ENCODE results near the gene KRTAP2-4.

DNA sequence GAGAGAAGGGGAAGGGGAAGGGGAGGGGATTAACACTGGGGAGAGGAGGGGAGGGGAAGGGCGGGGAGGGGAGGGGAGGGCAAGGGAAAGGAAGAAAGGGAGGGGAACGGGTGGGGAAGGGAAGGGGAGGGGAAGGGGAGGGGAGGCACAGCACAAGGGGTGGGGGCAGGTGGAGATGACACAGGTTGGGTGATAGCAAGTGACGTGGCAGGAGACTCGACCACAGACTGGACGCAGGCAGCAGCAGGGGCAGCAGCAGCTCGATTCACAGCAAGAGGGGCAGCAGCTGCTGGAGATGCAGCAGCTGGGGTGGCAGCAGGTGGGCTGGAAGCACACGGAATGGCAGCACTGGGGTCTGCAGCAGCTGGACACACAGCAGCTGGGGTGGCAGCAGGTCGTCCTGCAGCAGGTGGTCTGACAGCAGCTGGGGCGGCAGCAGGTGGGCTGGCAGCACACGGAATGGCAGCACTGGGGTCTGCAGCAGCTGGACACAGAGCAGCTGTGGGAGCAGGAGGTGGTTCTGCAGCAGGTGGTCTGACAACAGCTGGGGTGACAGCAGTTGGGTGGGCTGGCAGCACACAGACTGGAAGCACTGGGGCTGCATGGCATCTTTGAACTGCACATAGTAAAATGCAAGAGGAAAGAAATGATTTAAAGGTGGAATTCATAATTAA is 36.0 kb upstream of the KRTAP2-4 start, which contains the start of gene KRTAP4-16:
- TF ChIP-seq, protein P1, sequence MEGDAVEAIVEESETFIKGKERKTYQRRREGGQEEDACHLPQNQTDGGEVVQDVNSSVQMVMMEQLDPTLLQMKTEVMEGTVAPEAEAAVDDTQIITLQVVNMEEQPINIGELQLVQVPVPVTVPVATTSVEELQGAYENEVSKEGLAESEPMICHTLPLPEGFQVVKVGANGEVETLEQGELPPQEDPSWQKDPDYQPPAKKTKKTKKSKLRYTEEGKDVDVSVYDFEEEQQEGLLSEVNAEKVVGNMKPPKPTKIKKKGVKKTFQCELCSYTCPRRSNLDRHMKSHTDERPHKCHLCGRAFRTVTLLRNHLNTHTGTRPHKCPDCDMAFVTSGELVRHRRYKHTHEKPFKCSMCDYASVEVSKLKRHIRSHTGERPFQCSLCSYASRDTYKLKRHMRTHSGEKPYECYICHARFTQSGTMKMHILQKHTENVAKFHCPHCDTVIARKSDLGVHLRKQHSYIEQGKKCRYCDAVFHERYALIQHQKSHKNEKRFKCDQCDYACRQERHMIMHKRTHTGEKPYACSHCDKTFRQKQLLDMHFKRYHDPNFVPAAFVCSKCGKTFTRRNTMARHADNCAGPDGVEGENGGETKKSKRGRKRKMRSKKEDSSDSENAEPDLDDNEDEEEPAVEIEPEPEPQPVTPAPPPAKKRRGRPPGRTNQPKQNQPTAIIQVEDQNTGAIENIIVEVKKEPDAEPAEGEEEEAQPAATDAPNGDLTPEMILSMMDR (conservative IDR thresholded peaks at IDR 0.05 in 1 of 2, IDR thresholded peaks at IDR 0.05 in 1 of 2; ENCODE audit: extremely low read depth in 1 of 2, insufficient read depth in 1 of 2, low read depth in 1 of 2, low read length in 2 of 2) = no peak
- TF ChIP-seq EZH2 (IDR thresholded peaks at IDR 0.05; ENCODE audit: borderline replicate concordance, low read length) = no peak

All from mammary epithelial cell (primary cell).